ENCODE data around the gene PDGFC.

DNA sequence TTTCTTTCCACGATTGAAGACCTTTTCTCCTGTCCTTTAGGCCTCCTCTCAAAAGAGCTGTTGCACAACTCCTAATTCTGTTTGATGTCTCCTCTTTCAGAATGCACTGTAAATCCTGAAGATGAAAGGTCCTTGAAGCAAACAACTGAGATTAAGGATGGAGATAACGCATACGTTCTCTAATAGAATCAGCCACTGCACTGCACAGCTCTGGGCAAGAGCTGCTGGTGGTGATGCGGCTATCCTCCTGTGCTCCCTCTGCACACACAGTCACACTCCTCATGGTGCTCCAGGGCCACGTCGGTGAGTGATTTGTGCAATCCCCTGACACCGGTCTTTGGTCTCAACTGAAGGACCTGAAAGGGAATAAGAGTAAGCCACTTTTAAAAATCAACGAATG lies 208.7 kb downstream of the PDGFC start:
- TF ChIP-seq, protein P1, sequence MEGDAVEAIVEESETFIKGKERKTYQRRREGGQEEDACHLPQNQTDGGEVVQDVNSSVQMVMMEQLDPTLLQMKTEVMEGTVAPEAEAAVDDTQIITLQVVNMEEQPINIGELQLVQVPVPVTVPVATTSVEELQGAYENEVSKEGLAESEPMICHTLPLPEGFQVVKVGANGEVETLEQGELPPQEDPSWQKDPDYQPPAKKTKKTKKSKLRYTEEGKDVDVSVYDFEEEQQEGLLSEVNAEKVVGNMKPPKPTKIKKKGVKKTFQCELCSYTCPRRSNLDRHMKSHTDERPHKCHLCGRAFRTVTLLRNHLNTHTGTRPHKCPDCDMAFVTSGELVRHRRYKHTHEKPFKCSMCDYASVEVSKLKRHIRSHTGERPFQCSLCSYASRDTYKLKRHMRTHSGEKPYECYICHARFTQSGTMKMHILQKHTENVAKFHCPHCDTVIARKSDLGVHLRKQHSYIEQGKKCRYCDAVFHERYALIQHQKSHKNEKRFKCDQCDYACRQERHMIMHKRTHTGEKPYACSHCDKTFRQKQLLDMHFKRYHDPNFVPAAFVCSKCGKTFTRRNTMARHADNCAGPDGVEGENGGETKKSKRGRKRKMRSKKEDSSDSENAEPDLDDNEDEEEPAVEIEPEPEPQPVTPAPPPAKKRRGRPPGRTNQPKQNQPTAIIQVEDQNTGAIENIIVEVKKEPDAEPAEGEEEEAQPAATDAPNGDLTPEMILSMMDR (IDR thresholded peaks at IDR 0.05): no peak
- no peak for TF ChIP-seq POLR2A (IDR thresholded peaks at IDR 0.05)
